HCT116 (cell line): ENCODE results near the gene PIAS3. TPM values are rescaled to one million over a fixed set of nuclear protein-coding genes. Genes with fewer than 3 reads are reported as not detected.

Experiments
- ATAC-seq: fragments of 200-7000 bp; cut with Tn5 transposase; 2 replicates; pipeline ENCODE4 v1.9.1; 2020; ENCODE audit warnings: mild to moderate bottlenecking, moderate library complexity
- BruUV-seq: library from RNA; stranded (reverse); fragments of 400-500 nt; replicated peaks from 2 replicates; lab custom pipeline; 2021; lab: Mats Ljungman, UMichigan
- CTCF ChIA-PET: fragments of 300-600 bp; sonication (Branson Sonifier 250); formaldehyde crosslinking; loops from one replicate; lab custom pipeline; 2021; ENCODE audit warnings: antibody characterized with exemption; lab: Charles Lee
- POLR2A ChIA-PET: fragments of 300-600, 350-600 bp; sonication (Branson Sonifier 250); formaldehyde crosslinking; loops from one replicate; lab custom pipeline; 2021; ENCODE audit warnings: antibody characterized with exemption; lab: Charles Lee
- RAD21 ChIA-PET, 2 experiments: fragments of 300-600 bp; sonication (Branson Sonifier 250); formaldehyde crosslinking; loops; one replicate each; lab custom pipeline; 2023; ENCODE audit warnings: low total read pairs in 2 of 2; ENCODE audit not compliant: uncharacterized antibody in 2 of 2, unreplicated experiment in 2 of 2, low non-redundant PET in 1 of 2; lab: Charles Lee
- DNase-seq: peaks from one replicate; pipeline ENCODE4 v3.0.0-alpha.2; 2010; ENCODE audit warnings: low read depth, low spot score
- H2AFZ ChIP-seq: fragments of 200-600 bp; shearing (Covaris generic), sonication (generic); 2 replicates; pipeline ENCODE4 v1.6.1; 2017; ENCODE audit warnings: low read depth, mixed run types, mixed read lengths, antibody characterized with exemption, low read length; ENCODE audit not compliant: poor library complexity, severe bottlenecking
- H3K27ac ChIP-seq: 2 replicates; pipeline ENCODE4 v1.5.1; 2012; ENCODE audit warnings: low read depth, low read length
- H3K27me3 ChIP-seq: fragments of 200-600 bp; sonication (generic); 2 replicates; pipeline ENCODE4 v1.6.1; 2016; ENCODE audit warnings: mixed run types, low read length, mixed read lengths; ENCODE audit not compliant: insufficient read depth
- H3K36me3 ChIP-seq, 2 experiments: fragments of 200-500 bp in 1 of 2; fragments of 200-600 bp in 1 of 2; sonication (Bioruptor generic) in 1 of 2; sonication (generic) in 1 of 2; 2 replicates each; pipeline versions ENCODE4 v1.5.1 to v1.6.1; 2014 to 2016; ENCODE audit warnings: low read length in 2 of 2, inconsistent platforms in 1 of 2, mixed read lengths in 1 of 2, mixed run types in 1 of 2; ENCODE audit not compliant: insufficient read depth in 2 of 2, control insufficient read depth in 1 of 2
- H3K4me1 ChIP-seq, 2 experiments: fragments of 200-600 bp in 1 of 2; sonication (generic) in 1 of 2; 2 replicates each; pipeline versions ENCODE4 v1.5.1 to v1.6.1; 2012 to 2017; ENCODE audit warnings: low read length in 2 of 2, inconsistent platforms in 1 of 2, mild to moderate bottlenecking in 1 of 2, mixed read lengths in 1 of 2, mixed run types in 1 of 2, moderate library complexity in 1 of 2; ENCODE audit not compliant: insufficient read depth in 2 of 2, control insufficient read depth in 1 of 2
- H3K4me2 ChIP-seq: fragments of 200-600 bp; sonication (generic); 2 replicates; pipeline ENCODE4 v1.6.1; 2017; ENCODE audit warnings: mixed run types, low read length, mixed read lengths
- H3K4me3 ChIP-seq, 2 experiments: fragments of 200-600 bp in 1 of 2; sonication (generic) in 1 of 2; replicated peaks in 1 of 2; 2 replicates each; pipeline ENCODE4 v1.5.1; 2011 to 2016; ENCODE audit warnings: low read length in 2 of 2, control low read depth in 1 of 2, low read depth in 1 of 2, mild to moderate bottlenecking in 1 of 2, mixed read lengths in 1 of 2, mixed run types in 1 of 2
- H3K79me2 ChIP-seq: fragments of 200-600 bp; sonication (generic); 2 replicates; pipeline ENCODE4 v1.6.1; 2017; ENCODE audit warnings: mild to moderate bottlenecking, mixed run types, low read length, moderate library complexity, mixed read lengths; ENCODE audit not compliant: insufficient read depth
- H3K9ac ChIP-seq: fragments of 200-600 bp; sonication (generic); 2 replicates; pipeline ENCODE4 v1.6.1; 2016; ENCODE audit warnings: low read length, mixed read lengths
- H3K9me2 ChIP-seq: fragments of 200-600 bp; sonication (generic), shearing (Covaris generic); 2 replicates; pipeline ENCODE4 v1.6.1; 2017; ENCODE audit warnings: mixed run types, mild to moderate bottlenecking, moderate library complexity; ENCODE audit not compliant: insufficient read depth
- H3K9me3 ChIP-seq, 2 experiments: fragments of 200-500 bp in 1 of 2; fragments of 200-600 bp in 1 of 2; sonication (Bioruptor generic) in 1 of 2; sonication (generic) in 1 of 2; 2 replicates each; pipeline ENCODE4 v1.6.1; 2014 to 2017; ENCODE audit warnings: low read length in 2 of 2, mixed read lengths in 2 of 2, inconsistent platforms in 1 of 2, low read depth in 1 of 2, mild to moderate bottlenecking in 1 of 2, mixed run types in 1 of 2, moderate library complexity in 1 of 2; ENCODE audit not compliant: control insufficient read depth in 1 of 2, insufficient read depth in 1 of 2
- H4K20me1 ChIP-seq: fragments of 200-600 bp; sonication (generic), shearing (Covaris generic); 2 replicates; pipeline ENCODE4 v1.6.1; 2017; ENCODE audit warnings: mixed run types, mild to moderate bottlenecking, moderate library complexity; ENCODE audit not compliant: insufficient read depth
- CBX3 ChIP-seq: IDR thresholded peaks from 2 replicates; pipeline ENCODE4 v1.6.1; 2012; ENCODE audit warnings: low read depth
- CEBPB ChIP-seq: IDR thresholded peaks from 2 replicates; pipeline ENCODE4 v1.6.1; 2012; ENCODE audit warnings: low read depth
- EGR1 ChIP-seq: IDR thresholded peaks from 2 replicates; pipeline ENCODE4 v1.6.1; 2012; ENCODE audit warnings: low read depth
- EZH2 ChIP-seq: fragments of 200-600 bp; sonication (generic); IDR thresholded peaks from 2 replicates; pipeline ENCODE4 v1.6.1; 2017; ENCODE audit warnings: antibody characterized with exemption, mixed run types
- EZH2phosphoT487 ChIP-seq: fragments of 200-600 bp; IDR thresholded peaks from 2 replicates; pipeline ENCODE4 v1.6.1; 2018; ENCODE audit warnings: antibody characterized with exemption, borderline replicate concordance
- FOSL1 ChIP-seq: IDR thresholded peaks from 2 replicates; pipeline ENCODE4 v1.6.1; 2012; ENCODE audit warnings: low read depth
- POLR2A ChIP-seq: IDR thresholded peaks from 2 replicates; pipeline ENCODE4 v1.7.0; 2011; ENCODE audit warnings: borderline replicate concordance; ENCODE audit not compliant: insufficient read depth, insufficient read length; ENCODE audit errors: extremely low read depth
- SRF ChIP-seq: IDR thresholded peaks from 2 replicates; pipeline ENCODE4 v1.6.1; 2012; ENCODE audit warnings: low read depth
- TCF7L2 ChIP-seq: IDR thresholded peaks from 2 replicates; pipeline ENCODE4 v1.7.0; 2011; ENCODE audit warnings: borderline replicate concordance, inconsistent platforms; ENCODE audit not compliant: insufficient read depth, insufficient read length; ENCODE audit errors: extremely low read depth
- ZFX ChIP-seq: fragments of 450-650 bp; IDR thresholded peaks from 2 replicates; pipeline ENCODE4 v1.6.1; 2017
- intact Hi-C: fragments of 100-400 bp; cut with micrococcal nuclease; formaldehyde crosslinking; loops from 2 replicates; pipeline ENCODE4 v1.10.0; 2022
- total RNA-seq: library from RNA; stranded (reverse); gene quantifications from one replicate; pipeline ENCODE4 v1.2.1, GENCODE V29; 2021; ENCODE audit not compliant: unreplicated experiment
- TF ChIP-seq, protein P1 (sequence below), 3 experiments: fragments of 200-600 bp in 1 of 3; sonication (generic) in 1 of 3; IDR thresholded peaks in 2 of 3; conservative IDR thresholded peaks in 1 of 3; 2 replicates each; pipeline ENCODE4 v1.5.1; 2012 to 2017; ENCODE audit warnings: low read depth in 2 of 3, low read length in 2 of 3, antibody characterized with exemption in 1 of 3, borderline replicate concordance in 1 of 3, control low read depth in 1 of 3, mild to moderate bottlenecking in 1 of 3, mixed read lengths in 1 of 3, mixed run types in 1 of 3, moderate library complexity in 1 of 3; ENCODE audit not compliant: insufficient read depth in 1 of 3
- TF ChIP-seq, protein P2 (sequence below): IDR thresholded peaks from 2 replicates; pipeline ENCODE4 v1.6.1; 2012

PIAS3 gene
- total RNA-seq, 1 experiment from 2014 or later: 31.2 TPM

DNA sequence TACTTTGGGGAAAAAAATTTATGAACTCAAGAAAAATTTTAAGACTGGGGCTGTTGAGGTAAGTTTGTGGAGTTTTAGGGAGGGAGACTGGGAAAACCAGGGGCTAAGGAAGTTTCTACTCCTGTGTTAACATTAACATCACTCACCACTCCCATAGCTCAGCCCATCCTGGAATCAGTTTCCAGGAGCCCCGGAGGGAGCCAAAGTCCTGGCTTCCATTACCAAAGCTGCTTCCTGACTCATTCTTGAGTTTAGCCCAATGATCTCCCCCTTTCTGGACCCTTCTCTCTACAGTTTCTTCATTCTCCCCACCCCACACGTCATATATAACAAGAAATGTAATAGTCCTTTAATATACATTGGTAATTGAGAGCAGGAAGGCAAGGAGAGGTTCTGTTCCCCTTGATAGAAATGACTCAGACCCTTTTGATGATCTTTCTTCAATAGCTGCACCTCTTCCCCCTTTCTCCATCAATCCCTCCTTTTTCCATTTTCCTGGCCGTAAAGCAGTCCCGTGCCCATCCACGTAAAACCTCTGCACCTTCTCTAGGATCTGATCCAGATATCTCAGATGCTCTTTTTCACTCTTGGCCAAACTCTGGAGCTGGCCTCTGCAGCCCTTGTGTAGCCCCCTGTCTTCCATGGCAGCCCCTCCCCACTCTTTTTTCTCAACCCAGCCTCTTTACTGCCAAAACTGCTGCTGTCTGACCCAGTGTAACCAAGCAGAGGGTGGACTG is 4.6 kb upstream of the PIAS3 start:
- Histone ChIP-seq H3K27ac (no peak overlapping the region), H3K4me3 (no peak overlapping the region), H3K9me3 (no peaks in the 10 kb centered on the region), H3K9me2 (no peaks in the 10 kb centered on the region), H3K27me3 (no peaks in the 10 kb centered on the region), H3K9ac (no peak overlapping the region), H3K4me2 (no peak overlapping the region), H4K20me1 (no peaks in the 10 kb centered on the region), H3K79me2 (no peaks in the 10 kb centered on the region; the same call in 1 of the 2 replicates), H3K4me1 (peaks cover 4 to 7% of the 10 kb centered on the region in 2 experiments; a peak in 3 of 4 replicates), H2AFZ (no peak overlapping the region), H3K36me3 (no peaks in the 10 kb centered on the region)
- TF ChIP-seq EGR1 (no peak), CBX3 (no peak), TCF7L2 (no peak), CEBPB (no peak), ZFX (no peak), FOSL1 (no peak), SRF (no peak), POLR2A (no peak), EZH2 (no peak), EZH2phosphoT487 (no peak)
- TF ChIP-seq, protein P1, sequence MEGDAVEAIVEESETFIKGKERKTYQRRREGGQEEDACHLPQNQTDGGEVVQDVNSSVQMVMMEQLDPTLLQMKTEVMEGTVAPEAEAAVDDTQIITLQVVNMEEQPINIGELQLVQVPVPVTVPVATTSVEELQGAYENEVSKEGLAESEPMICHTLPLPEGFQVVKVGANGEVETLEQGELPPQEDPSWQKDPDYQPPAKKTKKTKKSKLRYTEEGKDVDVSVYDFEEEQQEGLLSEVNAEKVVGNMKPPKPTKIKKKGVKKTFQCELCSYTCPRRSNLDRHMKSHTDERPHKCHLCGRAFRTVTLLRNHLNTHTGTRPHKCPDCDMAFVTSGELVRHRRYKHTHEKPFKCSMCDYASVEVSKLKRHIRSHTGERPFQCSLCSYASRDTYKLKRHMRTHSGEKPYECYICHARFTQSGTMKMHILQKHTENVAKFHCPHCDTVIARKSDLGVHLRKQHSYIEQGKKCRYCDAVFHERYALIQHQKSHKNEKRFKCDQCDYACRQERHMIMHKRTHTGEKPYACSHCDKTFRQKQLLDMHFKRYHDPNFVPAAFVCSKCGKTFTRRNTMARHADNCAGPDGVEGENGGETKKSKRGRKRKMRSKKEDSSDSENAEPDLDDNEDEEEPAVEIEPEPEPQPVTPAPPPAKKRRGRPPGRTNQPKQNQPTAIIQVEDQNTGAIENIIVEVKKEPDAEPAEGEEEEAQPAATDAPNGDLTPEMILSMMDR (IDR thresholded peaks at IDR 0.05 in 2 of 3, conservative IDR thresholded peaks at IDR 0.05 in 1 of 3; ENCODE audit: borderline replicate concordance in 1 of 3, insufficient read depth in 1 of 3, low read depth in 2 of 3, low read length in 2 of 3): no peak
- TF ChIP-seq, protein P2, sequence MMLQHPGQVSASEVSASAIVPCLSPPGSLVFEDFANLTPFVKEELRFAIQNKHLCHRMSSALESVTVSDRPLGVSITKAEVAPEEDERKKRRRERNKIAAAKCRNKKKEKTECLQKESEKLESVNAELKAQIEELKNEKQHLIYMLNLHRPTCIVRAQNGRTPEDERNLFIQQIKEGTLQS: no peak
- no TSS peak for BruUV-seq
- ATAC-seq (no peak), DNase-seq (no peak)
- ChIA-PET CTCF (no interaction called here), POLR2A (no interaction called here), RAD21 (no interaction called here)
- intact Hi-C loops: no loop called here
